OCI-LY1 (cell line): ENCODE data around the gene ZDHHC14.

Experiments used
- H2AFZ ChIP-seq: fragments of 200-600 bp; sonication (generic), shearing (Covaris generic); 2 replicates; pipeline ENCODE4 v1.6.0; 2014; ENCODE audit warnings: antibody characterized with exemption, mild to moderate bottlenecking, low read length
- H3F3A ChIP-seq: fragments of 200-600 bp; sonication (generic), shearing (Covaris generic); 2 replicates; pipeline ENCODE4 v1.6.0; 2014; ENCODE audit warnings: mild to moderate bottlenecking, antibody characterized with exemption, low read length, moderate library complexity; ENCODE audit not compliant: insufficient read depth
- H3K27ac ChIP-seq: fragments of 200-600 bp; sonication (generic); 2 replicates; pipeline ENCODE4 v1.5.1; 2014; ENCODE audit warnings: low read length, mixed run types, mild to moderate bottlenecking, low read depth; ENCODE audit not compliant: poor library complexity, severe bottlenecking
- H3K27me3 ChIP-seq: fragments of 200-600 bp; sonication (generic); 2 replicates; pipeline ENCODE4 v1.6.0; 2014; ENCODE audit warnings: antibody characterized with exemption, mild to moderate bottlenecking, low read length, moderate library complexity; ENCODE audit not compliant: insufficient read depth
- H3K36me3 ChIP-seq: fragments of 200-600 bp; sonication (generic); 2 replicates; pipeline ENCODE4 v1.6.1; 2014; ENCODE audit warnings: mild to moderate bottlenecking, antibody characterized with exemption, low read length, moderate library complexity, mixed read lengths; ENCODE audit not compliant: insufficient read depth
- H3K4me1 ChIP-seq: fragments of 200-600 bp; sonication (generic); 2 replicates; pipeline ENCODE4 v1.5.1; 2014; ENCODE audit warnings: mild to moderate bottlenecking, low read length, moderate library complexity; ENCODE audit not compliant: insufficient read depth, severe bottlenecking
- H3K4me2 ChIP-seq: fragments of 200-600 bp; sonication (generic), shearing (Covaris generic); 2 replicates; pipeline ENCODE4 v1.6.1; 2014; ENCODE audit warnings: low read length
- H3K4me3 ChIP-seq: fragments of 200-600 bp; sonication (generic); 2 replicates; pipeline ENCODE4 v1.5.1; 2014; ENCODE audit warnings: low read length, low read depth, mild to moderate bottlenecking, mixed read lengths; ENCODE audit not compliant: poor library complexity, severe bottlenecking
- H3K79me2 ChIP-seq: fragments of 200-600 bp; shearing (Covaris generic); 2 replicates; pipeline ENCODE4 v1.6.1; 2016; ENCODE audit warnings: mixed run types, low read length, mixed read lengths; ENCODE audit not compliant: insufficient read depth
- H3K9ac ChIP-seq: fragments of 200-600 bp; sonication (generic), shearing (Covaris generic); 2 replicates; pipeline ENCODE4 v1.6.1; 2014; ENCODE audit warnings: mild to moderate bottlenecking, low read length, mixed read lengths
- H3K9me2 ChIP-seq: fragments of 200-600 bp; sonication (generic), shearing (Covaris generic); 2 replicates; pipeline ENCODE4 v1.6.1; 2014; ENCODE audit warnings: low read depth, mild to moderate bottlenecking, low read length, mixed read lengths
- H3K9me3 ChIP-seq: fragments of 200-600 bp; shearing (Covaris generic); 2 replicates; pipeline ENCODE4 v1.6.1; 2014; ENCODE audit warnings: low read length, mixed read lengths
- H4K20me1 ChIP-seq: fragments of 200-600 bp; sonication (generic), shearing (Covaris generic); 2 replicates; pipeline ENCODE4 v1.6.0; 2016; ENCODE audit warnings: mild to moderate bottlenecking, low read length; ENCODE audit not compliant: insufficient read depth
- CTCF ChIP-seq: fragments of 200-600 bp; sonication (generic), shearing (Covaris generic); IDR thresholded peaks from 2 replicates; pipeline ENCODE4 v1.5.1; 2017; ENCODE audit warnings: mild to moderate bottlenecking, antibody characterized with exemption, low read length, moderate library complexity, mixed read lengths
- EZH2 ChIP-seq: fragments of 200-600 bp; sonication (generic), shearing (Covaris generic); IDR thresholded peaks from 2 replicates; pipeline ENCODE4 v1.8.0; 2017; ENCODE audit warnings: borderline replicate concordance, mixed run types, mild to moderate bottlenecking, antibody characterized with exemption, low read length, moderate library complexity, mixed read lengths

The ZDHHC14 gene

DNA sequence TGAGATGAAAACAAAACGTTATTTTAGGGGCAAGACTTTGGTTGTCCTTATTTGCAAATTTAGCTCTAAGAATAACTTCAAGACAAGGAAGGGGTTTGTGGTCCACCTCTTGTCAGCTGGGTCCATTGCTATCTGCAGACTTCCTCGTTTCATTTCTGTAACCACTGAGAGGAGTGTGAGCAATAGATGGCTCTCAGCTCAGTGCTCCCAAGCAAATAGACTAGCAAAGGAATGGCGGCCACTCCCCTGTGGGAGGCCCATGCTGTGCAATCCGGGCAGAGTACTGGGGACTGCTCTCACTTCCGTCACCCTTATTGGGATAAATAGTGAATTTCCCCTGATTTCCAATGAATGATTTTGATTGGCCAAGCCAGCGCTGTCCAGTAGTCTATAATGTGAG is 176.6 kb downstream of the ZDHHC14 start:
- H3K9ac ChIP-seq, result no peak overlapping the region
- no peaks in the 10 kb centered on the region for H3K79me2 ChIP-seq
- no peak overlapping the region for H2AFZ ChIP-seq
- H4K20me1 ChIP-seq, result no peaks in the 10 kb centered on the region
- no peaks in the 10 kb centered on the region for H3F3A ChIP-seq
- TF ChIP-seq CTCF, result no peak
- no peak for TF ChIP-seq EZH2
- no peaks in the 10 kb centered on the region for H3K4me1 ChIP-seq
- no peaks in the 10 kb centered on the region for H3K27me3 ChIP-seq
- no peaks in the 10 kb centered on the region for H3K36me3 ChIP-seq
- H3K4me3 ChIP-seq, result no peak overlapping the region
- no peak overlapping the region for H3K4me2 ChIP-seq
- no peaks in the 10 kb centered on the region for H3K9me3 ChIP-seq
- H3K27ac ChIP-seq, result no peak overlapping the region
- H3K9me2 ChIP-seq, result no peaks in the 10 kb centered on the region

DNA sequence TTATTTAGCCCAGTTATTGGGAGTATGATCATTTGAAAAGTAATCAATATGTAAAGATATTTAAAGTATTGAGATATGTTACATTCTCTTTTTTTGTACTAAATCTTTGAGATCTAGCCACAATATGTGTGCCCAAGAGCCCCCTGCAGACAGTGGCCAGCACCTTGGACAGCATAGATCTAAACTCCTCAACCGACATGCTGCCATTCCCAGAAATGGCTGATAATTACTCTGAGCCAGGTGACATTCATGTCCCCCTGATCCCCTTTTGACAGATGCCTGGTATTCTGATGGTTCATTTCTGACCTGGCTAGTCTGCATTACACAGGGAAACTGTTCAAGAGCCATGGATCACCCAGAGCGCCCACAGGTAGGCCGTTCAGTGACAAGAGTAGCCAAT is 177.1 kb downstream of the ZDHHC14 start:
- H3K4me2 ChIP-seq, result no peak overlapping the region
- no peaks in the 10 kb centered on the region for H3K9me2 ChIP-seq
- no peaks in the 10 kb centered on the region for H3K79me2 ChIP-seq
- no peaks in the 10 kb centered on the region for H3K27me3 ChIP-seq
- no peak overlapping the region for H3K4me3 ChIP-seq
- H3K36me3 ChIP-seq, result no peaks in the 10 kb centered on the region
- no peak overlapping the region for H3K27ac ChIP-seq
- no peak overlapping the region for H3K9ac ChIP-seq
- TF ChIP-seq EZH2 (no peak), CTCF (no peak)
- H3F3A ChIP-seq, result no peaks in the 10 kb centered on the region
- H3K9me3 ChIP-seq, result no peaks in the 10 kb centered on the region
- no peaks in the 10 kb centered on the region for H4K20me1 ChIP-seq
- H3K4me1 ChIP-seq, result no peaks in the 10 kb centered on the region
- H2AFZ ChIP-seq, result no peak overlapping the region

- Histone ChIP-seq H3K79me2 (no peaks in the 10 kb centered on the region), H3K9me2 (no peaks in the 10 kb centered on the region), H3K36me3 (no peaks in the 10 kb centered on the region), H3K9me3 (no peaks in the 10 kb centered on the region), H3K9ac (no peak overlapping the region), H3K27ac (no peak overlapping the region), H3K4me2 (no peak overlapping the region), H2AFZ (no peak overlapping the region), H3K4me1 (no peaks in the 10 kb centered on the region), H3F3A (no peaks in the 10 kb centered on the region), H4K20me1 (no peaks in the 10 kb centered on the region), H3K27me3 (no peaks in the 10 kb centered on the region), H3K4me3 (no peak overlapping the region)
- TF ChIP-seq CTCF (no peak), EZH2 (no peak)
These were observed 177.7 kb downstream of the ZDHHC14 start for GRCh38 chr6:157558487-157559200.
